Right lobe of liver (tissue), 6 donors: ENCODE data around the gene RBM23. TPM values are rescaled to one million over a fixed set of nuclear protein-coding genes. Genes with fewer than 3 reads are reported as not detected.

Source experiments
- ATAC-seq, 4 donors: fragments of 200-7000 bp; cut with Tn5 transposase; one replicate each; pipeline ENCODE4 v1.9.1; 2020; ENCODE audit warnings: mild to moderate bottlenecking in 4 of 4, moderate library complexity in 4 of 4
- DNase-seq, 3 donors: peaks; one replicate each; pipeline ENCODE4 v3.0.0-alpha.2; 2020
- H3K27ac ChIP-seq, 3 donors: fragments of 200-600 bp; one replicate each; pipeline ENCODE4 v1.8.0; 2022
- H3K27me3 ChIP-seq, 2 donors: fragments of 200-600 bp; one replicate each; pipeline ENCODE4 v1.8.0; 2022
- H3K36me3 ChIP-seq, 4 donors: fragments of 200-600 bp; sonication (generic) in 1 of 4; one replicate each; pipeline versions ENCODE4 v1.5.1 to v1.8.0; 2017 to 2022; ENCODE audit warnings: control low read depth in 1 of 4
- H3K4me1 ChIP-seq, 4 donors: fragments of 200-600 bp; sonication (generic) in 1 of 4; one replicate each; pipeline versions ENCODE4 v1.5.1 to v1.8.0; 2017 to 2022; ENCODE audit warnings: control low read depth in 1 of 4
- H3K4me3 ChIP-seq, 3 donors: fragments of 200-600 bp; one replicate each; pipeline ENCODE4 v1.8.0; 2022
- H3K9me3 ChIP-seq, 4 donors: fragments of 200-600 bp; sonication (generic) in 1 of 4; one replicate each; pipeline versions ENCODE4 v1.5.1 to v1.8.0; 2017 to 2022; ENCODE audit warnings: control low read depth in 1 of 4
- CTCF ChIP-seq, 4 donors: fragments of 200-600 bp in 3 of 4; fragments of 450-650 bp in 1 of 4; IDR thresholded peaks; one replicate each; pipeline versions ENCODE4 v1.5.1 to v1.8.0; 2016 to 2022; ENCODE audit warnings: antibody characterized with exemption in 4 of 4, mild to moderate bottlenecking in 2 of 4
- POLR2A ChIP-seq: fragments of 450-650 bp; IDR thresholded peaks from one replicate; pipeline ENCODE4 v1.6.1; 2017; ENCODE audit warnings: antibody characterized with exemption, mild to moderate bottlenecking
- WGBS: methylation state at CpG from one replicate; pipeline ENCODE4 v1.1.6; 2018; ENCODE audit warnings: low coverage, low lambda C conversion rate; ENCODE audit not compliant: insufficient coverage; ENCODE audit errors: missing lambda C conversion rate; 5-methylcytosine and 5-hydroxymethylcytosine counted together
- intact Hi-C, 2 donors: fragments of 100-400 bp; cut with DNase I; formaldehyde crosslinking; loops; one replicate each; pipeline versions ENCODE4 v1.11.2 to v1.14.1; 2022
- total RNA-seq, 6 experiments: library from RNA; depleted of rRNA in 2 of 6; stranded (reverse); fragments of >200 nt in 2 of 6; fragmentation: NEBNext Ultra II Directional in 3 of 6; extraction: Animal tissue kit (Norgen Biotek cat#: 25700) in 3 of 6; gene quantifications; one replicate each; pipeline versions ENCODE4 v1.1.0 to v1.2.4, GENCODE V29; 2016 to 2023
- donor health status: DM: no; HTN: yes; CAD: no.
- donor health status: DM: no; HTN: no; CAD: no.
- donor health status: DM: no; HTN: no; CAD: no.
- donor health status: DM: no; HTN: yes; CAD: no.
- donor health status: DM: no; HTN: yes; CAD: no.

RBM23 gene
- total RNA-seq, 6 experiments from 2014 or later, result 22.2 to 38.0 (median 34.0) TPM

GRCh38 chr14:22872033-22872832, 46.7 kb downstream of the RBM23 start:
- intact Hi-C loops, result no loop called here
- peak; percentile 80 to 91 (median 85) for TF ChIP-seq CTCF (IDR thresholded peaks at IDR 0.05)
- no peak for TF ChIP-seq POLR2A
- Histone ChIP-seq H3K36me3 (peaks cover 16 to 37% (median 24%) of the 10 kb centered on the region in 4 donors), H3K9me3 (no peaks in the 10 kb centered on the region), H3K4me3 (peak overlapping the region; percentile 79 to 99 (median 88)), H3K4me1 (peaks cover 0 to 17% (median 7%) of the 10 kb centered on the region in 4 donors), H3K27me3 (no peaks in the 10 kb centered on the region), H3K27ac (peak overlapping the region; percentile 98 to 99 (median 98))
- peak; percentile 55 to 62 (median 60) for ATAC-seq
- DNase-seq, result peak; percentile 72 to 79 (median 78)
- WGBS, result under 1% methylated on average over 25 of the region's 45 CpGs

- Histone ChIP-seq H3K4me1 (peaks cover 0 to 17% (median 7%) of the 10 kb centered on the region in 4 donors), H3K36me3 (peaks cover 14 to 29% (median 21%) of the 10 kb centered on the region in 4 donors), H3K27ac (peak within 1 kb of the TSS; percentile 98 to 99 (median 98)), H3K27me3 (no peaks in the 10 kb centered on the region), H3K9me3 (no peaks in the 10 kb centered on the region), H3K4me3 (peak within 1 kb of the TSS; percentile 79 to 99 (median 88))
- peak in 1 of 4 donors; percentile 17 for TF ChIP-seq CTCF (IDR thresholded peaks at IDR 0.05)
- TF ChIP-seq POLR2A, result peak; percentile 88
- ATAC-seq, result peak; percentile 92 to 97 (median 94)
- 0% methylated on average over 26 of the region's 50 CpGs for WGBS
- DNase-seq, result peak; percentile 96 to 97 (median 97)
- intact Hi-C loops, result no loop called here
Observed at GRCh38 chr14:22871224-22872032, 47.5 kb downstream of the RBM23 start, which contains the start of gene LRP10. TSS of gene LRP10 (plus strand) at chr14:22871740. CDS start at chr14:22872304, 564 bp downstream.

- H3K27me3 ChIP-seq, result no peaks in the 10 kb centered on the region
- peak in 2 of 4 donors; percentile 10 to 13 for ATAC-seq
- TF ChIP-seq POLR2A, result no peak
- TF ChIP-seq CTCF (IDR thresholded peaks at IDR 0.05), result no peak
- H3K4me1 ChIP-seq, result peaks cover 0 to 17% (median 7%) of the 10 kb centered on the region in 4 donors
- H3K4me3 ChIP-seq, result peak overlapping the region in 2 of 3 donors; percentile 79 to 99
- 0% methylated on average over 1 of the region's 1 CpG for WGBS
- peaks cover 10 to 23% (median 19%) of the 10 kb centered on the region in 4 donors for H3K36me3 ChIP-seq
- no peak for DNase-seq
- peak overlapping the region; percentile 98 to 99 (median 98) for H3K27ac ChIP-seq
- intact Hi-C loops, result no loop called here
- no peaks in the 10 kb centered on the region for H3K9me3 ChIP-seq
Observed at GRCh38 chr14:22870811-22871223, 48.1 kb downstream of the RBM23 start.

GRCh38 chr14:22866874-22867273, 52.1 kb downstream of the RBM23 start:
- no peak for TF ChIP-seq CTCF (IDR thresholded peaks at IDR 0.05)
- TF ChIP-seq POLR2A, result no peak
- WGBS, result 100% methylated on average over 4 of the region's 5 CpGs
- no peak overlapping the region for H3K4me3 ChIP-seq
- H3K27me3 ChIP-seq, result no peaks in the 10 kb centered on the region
- peak in 1 of 3 donors; percentile 17 for DNase-seq
- H3K36me3 ChIP-seq, result no peaks in the 10 kb centered on the region
- intact Hi-C loops, result no loop called here
- H3K4me1 ChIP-seq, result peaks cover 0 to 10% (median 3%) of the 10 kb centered on the region in 4 donors
- H3K9me3 ChIP-seq, result no peaks in the 10 kb centered on the region
- H3K27ac ChIP-seq, result no peak overlapping the region
- ATAC-seq, result no peak
